OCI-LY7 (cell line): ENCODE measurements around the gene CTNNA3.

Experiments
- EZH2phosphoT487 ChIP-seq: fragments of 200-600 bp; sonication (generic); IDR thresholded peaks from 2 replicates; pipeline ENCODE4 v1.6.1; 2018; ENCODE audit warnings: low read depth, borderline replicate concordance, mild to moderate bottlenecking, mixed run types, antibody characterized with exemption, low read length, moderate library complexity, mixed read lengths
- TF ChIP-seq, protein P1 (sequence below): fragments of 200-600 bp; sonication (generic); conservative IDR thresholded peaks from 2 replicates; pipeline ENCODE4 v1.5.1; 2014; ENCODE audit warnings: mild to moderate bottlenecking, antibody characterized with exemption, low read length, moderate library complexity, mixed read lengths

DNA sequence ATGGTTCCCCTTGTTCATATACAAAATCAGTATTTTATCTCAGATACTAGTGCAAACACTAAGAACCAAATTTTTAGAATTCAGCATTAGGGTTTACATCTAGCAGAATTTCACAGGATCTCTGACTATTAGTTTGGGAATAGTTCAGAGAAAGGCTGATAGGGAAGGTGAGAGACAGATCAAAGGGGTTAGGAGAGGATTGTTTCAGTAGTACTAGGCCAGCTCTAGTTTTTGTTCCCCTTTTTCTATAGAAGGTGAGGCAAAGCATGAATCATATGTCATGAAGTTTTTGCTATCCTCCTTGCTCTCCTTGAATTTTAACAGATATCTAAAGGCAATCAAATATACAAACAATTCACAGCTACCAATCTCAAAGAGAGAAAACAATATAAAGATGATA lies 26.1 kb upstream of the CTNNA3 start:
- TF ChIP-seq, protein P1, sequence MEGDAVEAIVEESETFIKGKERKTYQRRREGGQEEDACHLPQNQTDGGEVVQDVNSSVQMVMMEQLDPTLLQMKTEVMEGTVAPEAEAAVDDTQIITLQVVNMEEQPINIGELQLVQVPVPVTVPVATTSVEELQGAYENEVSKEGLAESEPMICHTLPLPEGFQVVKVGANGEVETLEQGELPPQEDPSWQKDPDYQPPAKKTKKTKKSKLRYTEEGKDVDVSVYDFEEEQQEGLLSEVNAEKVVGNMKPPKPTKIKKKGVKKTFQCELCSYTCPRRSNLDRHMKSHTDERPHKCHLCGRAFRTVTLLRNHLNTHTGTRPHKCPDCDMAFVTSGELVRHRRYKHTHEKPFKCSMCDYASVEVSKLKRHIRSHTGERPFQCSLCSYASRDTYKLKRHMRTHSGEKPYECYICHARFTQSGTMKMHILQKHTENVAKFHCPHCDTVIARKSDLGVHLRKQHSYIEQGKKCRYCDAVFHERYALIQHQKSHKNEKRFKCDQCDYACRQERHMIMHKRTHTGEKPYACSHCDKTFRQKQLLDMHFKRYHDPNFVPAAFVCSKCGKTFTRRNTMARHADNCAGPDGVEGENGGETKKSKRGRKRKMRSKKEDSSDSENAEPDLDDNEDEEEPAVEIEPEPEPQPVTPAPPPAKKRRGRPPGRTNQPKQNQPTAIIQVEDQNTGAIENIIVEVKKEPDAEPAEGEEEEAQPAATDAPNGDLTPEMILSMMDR, result no peak
- TF ChIP-seq EZH2phosphoT487, result no peak
